SK-N-SH (cell line): ENCODE data around the gene PAN2.

Experiments
- FOXM1 ChIP-seq: IDR thresholded peaks from 2 replicates; pipeline ENCODE4 v1.4.0; 2012; ENCODE audit warnings: low read depth, mild to moderate bottlenecking
- IRF3 ChIP-seq: fragments of 150-350 bp; IDR thresholded peaks from 2 replicates; pipeline ENCODE4 v1.6.1; 2016; ENCODE audit warnings: mild to moderate bottlenecking, low read depth, low read length
- SMC3 ChIP-seq: IDR thresholded peaks from 2 replicates; pipeline ENCODE4 v1.6.1; 2012; ENCODE audit warnings: low read depth, low read length, improper control_type of control experiment
- USF1 ChIP-seq: IDR thresholded peaks from 2 replicates; pipeline ENCODE4 v1.4.0; 2012; ENCODE audit warnings: low read depth, borderline replicate concordance
- USF2 ChIP-seq: fragments of 150-350 bp; IDR thresholded peaks from 2 replicates; pipeline ENCODE4 v1.6.1; 2017; ENCODE audit warnings: antibody characterized with exemption, low read length, low read depth, borderline replicate concordance

- TF ChIP-seq IRF3 (no peak), USF2 (no peak), SMC3 (no peak), FOXM1 (no peak), USF1 (no peak)
Observed at GRCh38 chr12:56315249-56315621, 18.6 kb downstream of the PAN2 start.
